HEK293 (cell line): ENCODE data around the gene SNX33.

Source experiments
- CTCF ChIA-PET: fragments of 350-600 bp; formaldehyde crosslinking; extraction: SDS; loops from one replicate; lab custom pipeline; 2021; ENCODE audit warnings: antibody characterized with exemption; lab: Yijun Ruan, JAX
- POLR2A ChIA-PET: fragments of 300-600 bp; formaldehyde crosslinking; extraction: SDS; loops from one replicate; lab custom pipeline; 2020; ENCODE audit warnings: antibody characterized with exemption, inconsistent platforms; lab: Yijun Ruan, JAX
- H3K27ac ChIP-seq: fragments of 200-500 bp; sonication (Bioruptor generic); 2 replicates; pipeline ENCODE4 v1.5.1; 2014; ENCODE audit warnings: low read depth, low read length, control low read depth, inconsistent platforms; ENCODE audit errors: extremely low read depth
- H3K36me3 ChIP-seq, 2 experiments: fragments of 200-500 bp in 1 of 2; sonication (Bioruptor generic) in 1 of 2; 1 replicate in 1 of 2; 2 replicates in 1 of 2; pipeline ENCODE4 v1.5.1; 2014 to 2017; ENCODE audit warnings: inconsistent platforms in 2 of 2, low read length in 2 of 2; ENCODE audit not compliant: control insufficient read depth in 2 of 2, insufficient read depth in 1 of 2
- H3K4me1 ChIP-seq: fragments of 200-500 bp; sonication (Bioruptor generic); 2 replicates; pipeline ENCODE4 v1.5.1; 2014; ENCODE audit warnings: mild to moderate bottlenecking, low read length, inconsistent platforms; ENCODE audit not compliant: control insufficient read depth, insufficient read depth
- H3K4me3 ChIP-seq: 2 replicates; pipeline ENCODE4 v1.5.1; 2011; ENCODE audit warnings: low read depth, mild to moderate bottlenecking, control low read depth, low read length, moderate library complexity
- H3K9me3 ChIP-seq: fragments of 200-500 bp; sonication (Bioruptor generic); 2 replicates; pipeline ENCODE4 v1.5.1; 2014; ENCODE audit warnings: low read depth, low read length, inconsistent platforms; ENCODE audit not compliant: control insufficient read depth, insufficient read depth
- CTCF ChIP-seq: fragments of 450-650 bp; formaldehyde crosslinking; IDR thresholded peaks from 2 replicates; pipeline ENCODE4 v1.5.1; 2016; ENCODE audit warnings: missing biosample characterization, missing genetic modification characterization
- FEZF1 ChIP-seq: fragments of 450-650 bp; formaldehyde crosslinking; IDR thresholded peaks from 2 replicates; pipeline ENCODE4 v1.5.1; 2016; ENCODE audit warnings: missing biosample characterization, missing genetic modification characterization
- GFI1B ChIP-seq: fragments of 450-650 bp; formaldehyde crosslinking; IDR thresholded peaks from 2 replicates; pipeline ENCODE4 v1.5.1; 2016; ENCODE audit warnings: missing biosample characterization, missing genetic modification characterization
- HOXA7 ChIP-seq: sonication (generic); formaldehyde crosslinking; IDR thresholded peaks from 2 replicates; pipeline ENCODE4 v1.8.1; 2022; ENCODE audit warnings: missing genetic modification reagents, borderline replicate concordance
- REST ChIP-seq: fragments of 450-650 bp; formaldehyde crosslinking; IDR thresholded peaks from 2 replicates; pipeline ENCODE4 v1.5.1; 2016; ENCODE audit warnings: missing biosample characterization, missing genetic modification characterization
- SP3 ChIP-seq: fragments of 450-650 bp; formaldehyde crosslinking; IDR thresholded peaks from 2 replicates; pipeline ENCODE4 v1.5.1; 2016; ENCODE audit warnings: missing biosample characterization, missing genetic modification characterization
- TRIM28 ChIP-seq: IDR thresholded peaks from 2 replicates; pipeline ENCODE4 v1.6.1; 2011; ENCODE audit warnings: low read length, control low read depth, borderline replicate concordance
- ZFP41 ChIP-seq: fragments of 450-650 bp; formaldehyde crosslinking; IDR thresholded peaks from 2 replicates; pipeline ENCODE4 v1.5.1; 2016; ENCODE audit warnings: missing biosample characterization, missing genetic modification characterization, borderline replicate concordance
- ZNF16 ChIP-seq: fragments of 450-650 bp; formaldehyde crosslinking; IDR thresholded peaks from 2 replicates; pipeline ENCODE4 v1.5.1; 2016; ENCODE audit warnings: low read depth, missing biosample characterization, missing genetic modification characterization
- ZNF23 ChIP-seq: fragments of 450-650 bp; formaldehyde crosslinking; IDR thresholded peaks from 2 replicates; pipeline ENCODE4 v1.5.1; 2016; ENCODE audit warnings: missing biosample characterization, missing genetic modification characterization, borderline replicate concordance
- ZNF239 ChIP-seq: fragments of 450-650 bp; formaldehyde crosslinking; IDR thresholded peaks from 2 replicates; pipeline ENCODE4 v1.5.1; 2016; ENCODE audit warnings: missing biosample characterization, missing genetic modification characterization
- ZNF302 ChIP-seq: fragments of 450-650 bp; formaldehyde crosslinking; IDR thresholded peaks from 2 replicates; pipeline ENCODE4 v1.5.1; 2016; ENCODE audit warnings: missing biosample characterization, missing genetic modification characterization, low read depth
- ZNF433 ChIP-seq: fragments of 450-650 bp; formaldehyde crosslinking; IDR thresholded peaks from 2 replicates; pipeline ENCODE4 v1.5.1; 2016; ENCODE audit warnings: missing biosample characterization, missing genetic modification characterization, low read depth
- ZNF501 ChIP-seq: fragments of 450-650 bp; formaldehyde crosslinking; IDR thresholded peaks from 2 replicates; pipeline ENCODE4 v1.5.1; 2016; ENCODE audit warnings: missing biosample characterization, missing genetic modification characterization
- ZNF549 ChIP-seq: fragments of 450-650 bp; IDR thresholded peaks from 2 replicates; pipeline ENCODE4 v1.5.1; 2018; ENCODE audit warnings: missing biosample characterization, missing genetic modification characterization, mild to moderate bottlenecking, inconsistent platforms, moderate library complexity
- ZNF561 ChIP-seq: fragments of 450-650 bp; IDR thresholded peaks from 2 replicates; pipeline ENCODE4 v1.5.1; 2018; ENCODE audit warnings: missing biosample characterization, missing genetic modification characterization, borderline replicate concordance
- ZNF571 ChIP-seq: fragments of 450-650 bp; formaldehyde crosslinking; IDR thresholded peaks from 2 replicates; pipeline ENCODE4 v1.5.0; 2017; ENCODE audit warnings: missing biosample characterization, missing genetic modification characterization
- ZNF596 ChIP-seq: fragments of 450-650 bp; IDR thresholded peaks from 2 replicates; pipeline ENCODE4 v1.5.0; 2018; ENCODE audit warnings: missing biosample characterization, mild to moderate bottlenecking, missing genetic modification characterization, moderate library complexity
- ZNF610 ChIP-seq: fragments of 450-650 bp; formaldehyde crosslinking; IDR thresholded peaks from 2 replicates; pipeline ENCODE4 v1.5.1; 2016; ENCODE audit warnings: missing biosample characterization, missing genetic modification characterization, borderline replicate concordance
- ZNF621 ChIP-seq: fragments of 450-650 bp; formaldehyde crosslinking; IDR thresholded peaks from 2 replicates; pipeline ENCODE4 v1.5.1; 2017; ENCODE audit warnings: missing biosample characterization, missing genetic modification characterization
- ZNF654 ChIP-seq: fragments of 450-650 bp; formaldehyde crosslinking; IDR thresholded peaks from 2 replicates; pipeline ENCODE4 v1.5.1; 2016; ENCODE audit warnings: low read depth, missing biosample characterization, missing genetic modification characterization
- ZNF660 ChIP-seq: fragments of 450-650 bp; IDR thresholded peaks from 2 replicates; pipeline ENCODE4 v1.5.1; 2018; ENCODE audit warnings: missing biosample characterization, mild to moderate bottlenecking, missing genetic modification characterization
- ZNF76 ChIP-seq: fragments of 450-650 bp; formaldehyde crosslinking; IDR thresholded peaks from 2 replicates; pipeline ENCODE4; 2016; ENCODE audit warnings: low read depth, missing biosample characterization, missing genetic modification characterization, borderline replicate concordance
- ZNF768 ChIP-seq: fragments of 450-650 bp; formaldehyde crosslinking; IDR thresholded peaks from 2 replicates; pipeline ENCODE4 v1.5.1; 2018; ENCODE audit warnings: missing biosample characterization, mild to moderate bottlenecking, missing genetic modification characterization
- ZNF785 ChIP-seq: fragments of 450-650 bp; formaldehyde crosslinking; IDR thresholded peaks from 2 replicates; pipeline ENCODE4 v1.5.1; 2016; ENCODE audit warnings: missing biosample characterization, missing genetic modification characterization
- ZNF830 ChIP-seq: fragments of 450-650 bp; IDR thresholded peaks from 2 replicates; pipeline ENCODE4 v1.5.0; 2018; ENCODE audit warnings: missing biosample characterization, missing genetic modification characterization, low read depth, mild to moderate bottlenecking, moderate library complexity

The SNX33 gene

GRCh38 chr15:75599401-75599800 is 48.3 kb upstream of the SNX33 start (continued):
- no peak for TF ChIP-seq ZNF76
- no peak for TF ChIP-seq TRIM28
- no peak for TF ChIP-seq ZNF610 (tag by site-specific recombination)
- TF ChIP-seq ZNF830: no peak
- no peak for TF ChIP-seq ZNF23 (tag by site-specific recombination)
- TF ChIP-seq GFI1B (tag by site-specific recombination): no peak
- TF ChIP-seq ZNF501 (tag by site-specific recombination): no peak
- no peak for TF ChIP-seq ZNF768 (tag by site-specific recombination)
- TF ChIP-seq ZNF596 (tag by site-specific recombination): no peak
- TF ChIP-seq ZNF302 (tag by site-specific recombination): no peak
- TF ChIP-seq, all 188 proteins: peak for 0

DNA sequence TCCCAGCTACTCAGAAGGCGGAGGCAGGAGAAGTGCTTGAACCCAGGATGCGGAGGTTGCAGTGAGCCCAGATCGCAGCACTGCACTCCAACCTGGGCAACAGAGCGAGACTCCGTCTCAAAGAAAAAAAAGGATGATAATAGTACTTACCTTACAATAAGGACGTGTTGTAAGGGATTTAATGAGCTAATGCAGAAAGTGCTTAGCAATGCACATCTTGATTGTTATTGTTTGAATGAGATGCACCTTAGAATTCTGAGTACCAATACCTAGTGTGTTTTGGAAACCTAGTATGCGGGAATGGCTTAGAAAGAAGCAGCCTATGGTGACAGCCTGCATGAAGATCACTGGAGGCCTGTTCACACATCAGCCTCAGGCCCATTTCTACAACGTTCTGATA is 41.7 kb upstream of the SNX33 start:
- POLR2A ChIA-PET: no interaction called here
- TF ChIP-seq ZFP41 (tag by site-specific recombination): no peak
- no peak for TF ChIP-seq ZNF239 (tag by site-specific recombination)
- TF ChIP-seq ZNF621 (tag by site-specific recombination): no peak
- TF ChIP-seq FEZF1 (tag by site-specific recombination): no peak
- no peak for TF ChIP-seq ZNF549 (tag by site-specific recombination)
- TF ChIP-seq SP3: no peak
- TF ChIP-seq ZNF571: no peak
- TF ChIP-seq ZNF660 (tag by site-specific recombination): no peak
- no peak for TF ChIP-seq REST (tag by site-specific recombination)
- no peak for TF ChIP-seq ZNF561 (tag by site-specific recombination)
- no peak for TF ChIP-seq HOXA7 (CRISPR knock-in tag)
- TF ChIP-seq ZNF433 (tag by site-specific recombination): no peak
- no peak for TF ChIP-seq ZNF16 (tag by site-specific recombination)
- no peak for TF ChIP-seq ZNF654 (tag by site-specific recombination)
- TF ChIP-seq CTCF (tag by site-specific recombination): no peak
- no peak for TF ChIP-seq ZNF785
- no peak for TF ChIP-seq ZNF501 (tag by site-specific recombination)
- TF ChIP-seq, all 188 proteins: peak for 0
- no peaks in the 10 kb centered on the region for H3K9me3 ChIP-seq
- no peak overlapping the region for H3K4me3 ChIP-seq
- H3K4me1 ChIP-seq: no peaks in the 10 kb centered on the region
- CTCF ChIA-PET: no interaction called here
- H3K36me3 ChIP-seq: peaks cover 53 to 68% of the 10 kb centered on the region in 2 experiments
- H3K27ac ChIP-seq: no peak overlapping the region
